ENCODE results near the gene COLEC11.

DNA sequence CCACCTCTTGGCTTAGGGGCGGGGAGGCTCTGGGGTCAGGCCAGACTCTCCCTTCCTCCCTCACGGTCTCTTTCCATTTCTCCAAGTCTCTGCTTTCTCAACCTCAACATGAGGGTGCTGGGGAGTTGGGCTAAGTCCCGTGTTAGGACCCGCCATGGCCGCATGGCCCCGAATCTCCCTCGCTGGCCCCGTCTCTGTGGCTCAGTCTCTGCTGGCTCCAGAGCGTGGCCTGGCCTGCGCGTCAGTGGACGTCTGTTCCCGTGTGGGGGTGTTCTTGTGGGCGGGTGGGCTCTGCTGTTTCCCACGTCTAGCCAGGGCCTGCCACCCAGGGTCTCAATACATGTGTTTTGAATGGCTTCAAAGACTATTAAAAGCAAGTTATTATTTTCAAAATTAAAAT lies 75.5 kb downstream of the COLEC11 start:
- TF ChIP-seq, protein P1, sequence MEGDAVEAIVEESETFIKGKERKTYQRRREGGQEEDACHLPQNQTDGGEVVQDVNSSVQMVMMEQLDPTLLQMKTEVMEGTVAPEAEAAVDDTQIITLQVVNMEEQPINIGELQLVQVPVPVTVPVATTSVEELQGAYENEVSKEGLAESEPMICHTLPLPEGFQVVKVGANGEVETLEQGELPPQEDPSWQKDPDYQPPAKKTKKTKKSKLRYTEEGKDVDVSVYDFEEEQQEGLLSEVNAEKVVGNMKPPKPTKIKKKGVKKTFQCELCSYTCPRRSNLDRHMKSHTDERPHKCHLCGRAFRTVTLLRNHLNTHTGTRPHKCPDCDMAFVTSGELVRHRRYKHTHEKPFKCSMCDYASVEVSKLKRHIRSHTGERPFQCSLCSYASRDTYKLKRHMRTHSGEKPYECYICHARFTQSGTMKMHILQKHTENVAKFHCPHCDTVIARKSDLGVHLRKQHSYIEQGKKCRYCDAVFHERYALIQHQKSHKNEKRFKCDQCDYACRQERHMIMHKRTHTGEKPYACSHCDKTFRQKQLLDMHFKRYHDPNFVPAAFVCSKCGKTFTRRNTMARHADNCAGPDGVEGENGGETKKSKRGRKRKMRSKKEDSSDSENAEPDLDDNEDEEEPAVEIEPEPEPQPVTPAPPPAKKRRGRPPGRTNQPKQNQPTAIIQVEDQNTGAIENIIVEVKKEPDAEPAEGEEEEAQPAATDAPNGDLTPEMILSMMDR (conservative IDR thresholded peaks at IDR 0.05; ENCODE audit: low read depth, low read length), result no peak
- no peak for TF ChIP-seq EZH2 (IDR thresholded peaks at IDR 0.05; ENCODE audit: borderline replicate concordance, low read depth, low read length, poor library complexity, severe bottlenecking)

All from A673 (cell line).